ENCODE results near the gene PBX4. TPM values are rescaled to one million over a fixed set of nuclear protein-coding genes. Genes with fewer than 3 reads are reported as not detected.
A peak's percentile ranks its signal among the peaks of the same experiment; 100 is the strongest.

The PBX4 gene
- total RNA-seq, 1 donor from 2014 or later, result 3.4 TPM

- no peak for ATAC-seq
- intact Hi-C loops (cut with DNase I), result no loop called here
- no peak overlapping the region for H3K4me3 ChIP-seq
- peaks cover 52% of the 10 kb centered on the region for H3K27me3 ChIP-seq
- H3K9me3 ChIP-seq, result no peaks in the 10 kb centered on the region
- no peak overlapping the region for H3K27ac ChIP-seq
- H3K36me3 ChIP-seq, result no peaks in the 10 kb centered on the region
- H3K4me1 ChIP-seq, result peaks cover 11% of the 10 kb centered on the region
- no peak for DNase-seq
- TF ChIP-seq CTCF (IDR thresholded peaks at IDR 0.05), result no peak
These were observed 76.9 kb downstream of the PBX4 start for GRCh38 chr19:19541616-19542015.

GRCh38 chr19:19540715-19541515 is 77.6 kb downstream of the PBX4 start:
- no peak overlapping the region for H3K27ac ChIP-seq
- peak; percentile 48 for ATAC-seq
- H3K9me3 ChIP-seq, result no peaks in the 10 kb centered on the region
- H3K27me3 ChIP-seq, result peaks cover 52% of the 10 kb centered on the region
- H3K4me3 ChIP-seq, result peak overlapping the region; percentile 19
- H3K4me1 ChIP-seq, result peaks cover 11% of the 10 kb centered on the region
- intact Hi-C loops (cut with DNase I), result no loop called here
- no peak for TF ChIP-seq CTCF (IDR thresholded peaks at IDR 0.05)
- peak; percentile 76 for DNase-seq
- no peaks in the 10 kb centered on the region for H3K36me3 ChIP-seq

- DNase-seq, result peak; percentile 84
- intact Hi-C loops (cut with DNase I), result no loop called here
- peak; percentile 52 for ATAC-seq
- H3K4me3 ChIP-seq, result no peak overlapping the region
- no peaks in the 10 kb centered on the region for H3K36me3 ChIP-seq
- H3K9me3 ChIP-seq, result no peaks in the 10 kb centered on the region
- no peak overlapping the region for H3K27ac ChIP-seq
- peaks cover 11% of the 10 kb centered on the region for H3K4me1 ChIP-seq
- TF ChIP-seq CTCF (IDR thresholded peaks at IDR 0.05), result no peak
- peaks cover 52% of the 10 kb centered on the region for H3K27me3 ChIP-seq
These were observed 78.3 kb downstream of the PBX4 start for GRCh38 chr19:19540064-19540714.

GRCh38 chr19:19539698-19540063 is 78.8 kb downstream of the PBX4 start:
- no peak for TF ChIP-seq CTCF (IDR thresholded peaks at IDR 0.05)
- no peak overlapping the region for H3K4me3 ChIP-seq
- no peaks in the 10 kb centered on the region for H3K36me3 ChIP-seq
- intact Hi-C loops (cut with DNase I), result loop anchor here (10.0 kb wide), 1 partner anchor 415 kb away; no protein-coding TSS in a partner anchor
- H3K4me1 ChIP-seq, result peaks cover 11% of the 10 kb centered on the region
- DNase-seq (no peak), ATAC-seq (no peak)
- H3K9me3 ChIP-seq, result no peaks in the 10 kb centered on the region
- H3K27me3 ChIP-seq, result peaks cover 52% of the 10 kb centered on the region
- H3K27ac ChIP-seq, result no peak overlapping the region

GRCh38 chr19:19538785-19539166 is 79.7 kb downstream of the PBX4 start:
- TF ChIP-seq CTCF (IDR thresholded peaks at IDR 0.05), result no peak
- intact Hi-C loops (cut with DNase I), result loop anchor here (10.0 kb wide), 1 partner anchor 416 kb away; no protein-coding TSS in a partner anchor
- ATAC-seq, result no peak
- peaks cover 11% of the 10 kb centered on the region for H3K4me1 ChIP-seq
- no peaks in the 10 kb centered on the region for H3K36me3 ChIP-seq
- H3K4me3 ChIP-seq, result no peak overlapping the region
- H3K27me3 ChIP-seq, result peaks cover 52% of the 10 kb centered on the region
- no peaks in the 10 kb centered on the region for H3K9me3 ChIP-seq
- H3K27ac ChIP-seq, result no peak overlapping the region
- no peak for DNase-seq
